GM19238 (cell line): ENCODE results near the gene NEK4.

Experiments
- DNase-seq: peaks from one replicate; pipeline ENCODE4 v3.0.0; 2011; ENCODE audit warnings: low spot score; ENCODE audit not compliant: insufficient read length

The NEK4 gene

GRCh38 chr3:52704611-52705437, 65.9 kb downstream of the NEK4 start:
- no peak for DNase-seq

- no peak for DNase-seq
These were observed 67.4 kb downstream of the NEK4 start for GRCh38 chr3:52703341-52703740.

- no peak for DNase-seq
These were observed 73.1 kb downstream of the NEK4 start for GRCh38 chr3:52697632-52697965.

GRCh38 chr3:52696830-52697631, 73.7 kb downstream of the NEK4 start:
- DNase-seq = no peak

- DNase-seq = no peak
These were observed 74.7 kb downstream of the NEK4 start for GRCh38 chr3:52695798-52696671.

- DNase-seq = no peak
These were observed 76.1 kb downstream of the NEK4 start for GRCh38 chr3:52694528-52695189.

GRCh38 chr3:52693071-52693470, 77.7 kb downstream of the NEK4 start:
- no peak for DNase-seq

- no peak for DNase-seq
These were observed 80.2 kb downstream of the NEK4 start for GRCh38 chr3:52690560-52690959.

GRCh38 chr3:52689151-52689550, 81.6 kb downstream of the NEK4 start:
- DNase-seq = no peak

- no peak for DNase-seq
These were observed 82.5 kb downstream of the NEK4 start for GRCh38 chr3:52688266-52688665.

GRCh38 chr3:52685709-52686691, 84.7 kb downstream of the NEK4 start, which contains the start of the genes GNL3 and PBRM1:
Gene GNL3 (plus strand): TSS chr3:52686032. CDS start chr3:52686093, 61 bp downstream.
Gene PBRM1 (minus strand): TSS chr3:52685913.
- peak; percentile 80 for DNase-seq

- DNase-seq = peak; percentile 87
These were observed 85.4 kb downstream of the NEK4 start for GRCh38 chr3:52685285-52685708.

- no peak for DNase-seq
These were observed 86.6 kb downstream of the NEK4 start for GRCh38 chr3:52684184-52684583.

- DNase-seq = no peak
These were observed 87.1 kb downstream of the NEK4 start for GRCh38 chr3:52683611-52684010.

- DNase-seq = no peak
These were observed 88.7 kb downstream of the NEK4 start for GRCh38 chr3:52682016-52682415.

GRCh38 chr3:52681596-52681995, 89.1 kb downstream of the NEK4 start:
- DNase-seq = no peak

GRCh38 chr3:52679811-52680210, 90.9 kb downstream of the NEK4 start:
- no peak for DNase-seq

GRCh38 chr3:52679199-52679538, 91.6 kb downstream of the NEK4 start:
- DNase-seq = no peak

GRCh38 chr3:52678265-52679198, 92.2 kb downstream of the NEK4 start:
- no peak for DNase-seq
